Measurements from ENCODE around the gene SRGAP3. TPM values are rescaled to one million over a fixed set of nuclear protein-coding genes. Genes with fewer than 3 reads are reported as not detected.

SRGAP3 gene
- total RNA-seq, 1 experiment from 2014 or later, result 7.6 TPM

DNA sequence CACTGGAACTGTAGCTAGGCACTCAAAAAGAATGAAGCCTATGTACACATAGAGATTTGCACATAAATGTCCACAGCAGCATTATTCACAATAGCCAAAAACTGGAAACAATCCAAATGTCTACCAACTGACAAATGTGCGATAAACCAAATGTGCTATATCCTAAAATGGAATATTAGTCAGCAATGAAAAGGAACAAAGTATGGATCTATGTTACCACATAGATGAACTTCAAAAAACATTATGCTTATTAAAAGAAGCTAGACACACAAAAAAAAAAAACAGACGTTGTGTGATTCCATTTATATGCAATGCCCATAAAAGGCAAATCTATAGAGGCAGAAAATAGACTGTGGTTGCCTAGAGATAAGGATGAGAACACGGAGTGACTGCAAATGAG is 39.7 kb downstream of the SRGAP3 start:
- in situ Hi-C loops (cut with HindIII; ENCODE audit: low pct_unique_long_range_greater_than_20kb, low sequenced_read_pairs), result no loop called here

DNA sequence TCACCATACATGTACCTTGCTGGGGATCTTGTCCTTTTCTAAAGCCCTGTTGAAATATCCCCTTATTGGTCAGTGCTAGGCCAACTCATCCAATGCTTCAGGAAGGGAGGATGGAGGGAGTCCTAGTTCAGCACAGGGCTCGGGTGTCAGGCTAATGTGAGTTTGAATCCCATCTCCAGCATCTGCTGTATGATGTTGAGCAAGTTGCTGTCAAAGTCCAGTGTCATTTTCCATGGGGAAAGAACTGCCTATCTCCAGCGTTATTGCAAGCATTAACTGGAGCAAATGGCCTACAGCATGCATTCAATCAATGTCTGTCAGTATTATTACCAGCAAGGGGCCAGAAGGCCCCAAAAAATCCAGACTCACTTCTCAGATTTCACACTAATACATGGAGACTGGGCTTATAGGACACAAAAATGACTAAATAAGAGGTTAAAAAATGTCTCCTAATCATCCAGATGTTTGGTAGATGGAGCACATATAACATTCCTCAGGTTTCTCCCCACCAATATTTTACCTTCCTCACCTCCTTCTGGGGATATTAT is 40.8 kb downstream of the SRGAP3 start:
- no peak for DNase-seq (ENCODE audit: low read depth)
- in situ Hi-C loops (cut with HindIII; ENCODE audit: low pct_unique_long_range_greater_than_20kb, low sequenced_read_pairs), result no loop called here

More for the DNA sequence above, 39.7 kb downstream of the SRGAP3 start:
- DNase-seq (ENCODE audit: low read depth), result no peak

DNA sequence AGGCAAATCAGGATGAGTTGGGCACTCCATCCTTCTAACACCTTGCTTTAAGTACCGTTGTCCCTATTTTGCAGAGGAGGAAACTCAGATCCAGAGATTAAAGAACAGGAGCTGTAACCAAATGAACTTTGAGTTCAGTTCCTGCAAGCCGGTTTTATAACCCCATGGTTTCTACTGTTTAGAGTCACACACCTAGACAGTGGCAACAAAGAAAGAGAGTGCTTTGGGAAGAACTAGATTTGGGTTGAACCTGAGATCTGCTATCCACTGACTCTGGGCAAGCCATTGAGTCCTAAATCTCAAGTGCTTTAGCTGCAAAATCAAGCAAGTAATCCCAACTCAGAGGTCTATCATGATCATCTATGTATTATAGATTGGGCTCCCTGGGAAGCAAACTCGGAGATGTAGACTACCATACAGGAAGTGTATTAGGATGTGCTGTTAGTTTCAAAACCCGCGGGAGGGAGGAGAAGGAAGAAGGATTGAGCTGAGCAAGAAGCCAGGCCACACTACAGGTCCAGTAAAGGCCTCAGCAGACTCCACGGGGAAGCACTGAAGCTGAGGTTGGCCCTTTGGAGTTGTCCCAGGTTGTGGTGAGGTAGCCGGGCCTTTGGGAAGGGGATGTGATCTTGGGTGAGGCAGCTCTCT is 42.2 kb downstream of the SRGAP3 start:
- in situ Hi-C loops (cut with HindIII; ENCODE audit: low pct_unique_long_range_greater_than_20kb, low sequenced_read_pairs), result no loop called here
- DNase-seq (ENCODE audit: low read depth), result no peak

DNA sequence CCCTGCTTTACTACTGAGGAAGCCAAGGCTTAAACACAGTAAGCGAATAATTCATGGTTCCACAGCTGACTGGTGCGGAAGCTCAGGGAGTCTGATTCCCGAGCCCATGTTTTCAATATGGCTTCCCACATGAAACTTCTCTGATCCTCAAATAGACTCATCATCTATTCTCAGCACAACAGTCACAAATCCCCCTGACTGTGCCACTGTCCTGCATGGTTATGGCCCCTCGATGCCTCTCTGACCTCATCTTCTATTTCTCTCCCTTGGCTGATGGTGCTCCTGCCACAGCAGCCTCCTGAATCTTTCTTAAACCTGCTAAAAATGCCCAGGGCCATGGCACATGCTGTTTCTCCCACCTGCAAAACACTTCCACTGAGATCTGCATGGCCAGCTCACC is 43.2 kb downstream of the SRGAP3 start:
- no peak for DNase-seq (ENCODE audit: low read depth)
- in situ Hi-C loops (cut with HindIII; ENCODE audit: low pct_unique_long_range_greater_than_20kb, low sequenced_read_pairs), result no loop called here

DNA sequence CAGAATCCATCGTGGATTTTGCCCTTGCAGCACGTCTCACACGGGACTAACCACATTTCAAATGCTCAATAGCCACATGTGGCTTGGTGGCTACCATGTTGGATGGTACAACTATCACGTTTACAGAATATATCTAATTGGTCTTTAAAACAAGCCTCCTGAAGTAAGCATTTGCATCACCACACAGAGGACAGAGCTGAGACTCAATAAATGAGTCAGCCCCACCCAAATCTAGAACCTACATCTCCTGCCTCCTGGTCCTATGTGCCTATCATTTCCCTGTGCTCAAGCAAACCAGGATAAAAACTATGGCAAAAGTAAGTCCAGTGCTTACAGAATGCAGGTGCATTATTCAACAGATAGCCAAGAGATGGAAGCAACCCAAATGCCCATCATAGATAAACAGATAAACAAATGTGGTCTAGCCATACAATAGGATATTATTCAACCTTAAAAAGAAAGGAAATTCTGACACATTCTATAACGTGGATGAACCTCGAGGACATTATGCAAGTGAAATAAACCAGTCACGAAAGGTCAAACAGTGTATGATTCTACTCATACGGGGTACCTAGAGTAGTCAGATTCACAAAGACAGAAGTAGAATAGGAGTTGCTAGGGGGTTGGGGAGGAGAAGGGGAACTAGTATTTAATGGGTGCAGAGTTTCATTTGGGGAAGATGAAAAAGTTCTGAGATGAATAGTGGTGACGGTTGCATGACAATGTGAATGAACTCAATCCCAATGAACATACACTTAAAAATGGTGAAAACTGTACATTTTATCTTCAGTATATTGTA is 43.9 kb downstream of the SRGAP3 start:
- DNase-seq (ENCODE audit: low read depth), result no peak
- in situ Hi-C loops (cut with HindIII; ENCODE audit: low pct_unique_long_range_greater_than_20kb, low sequenced_read_pairs), result no loop called here

DNA sequence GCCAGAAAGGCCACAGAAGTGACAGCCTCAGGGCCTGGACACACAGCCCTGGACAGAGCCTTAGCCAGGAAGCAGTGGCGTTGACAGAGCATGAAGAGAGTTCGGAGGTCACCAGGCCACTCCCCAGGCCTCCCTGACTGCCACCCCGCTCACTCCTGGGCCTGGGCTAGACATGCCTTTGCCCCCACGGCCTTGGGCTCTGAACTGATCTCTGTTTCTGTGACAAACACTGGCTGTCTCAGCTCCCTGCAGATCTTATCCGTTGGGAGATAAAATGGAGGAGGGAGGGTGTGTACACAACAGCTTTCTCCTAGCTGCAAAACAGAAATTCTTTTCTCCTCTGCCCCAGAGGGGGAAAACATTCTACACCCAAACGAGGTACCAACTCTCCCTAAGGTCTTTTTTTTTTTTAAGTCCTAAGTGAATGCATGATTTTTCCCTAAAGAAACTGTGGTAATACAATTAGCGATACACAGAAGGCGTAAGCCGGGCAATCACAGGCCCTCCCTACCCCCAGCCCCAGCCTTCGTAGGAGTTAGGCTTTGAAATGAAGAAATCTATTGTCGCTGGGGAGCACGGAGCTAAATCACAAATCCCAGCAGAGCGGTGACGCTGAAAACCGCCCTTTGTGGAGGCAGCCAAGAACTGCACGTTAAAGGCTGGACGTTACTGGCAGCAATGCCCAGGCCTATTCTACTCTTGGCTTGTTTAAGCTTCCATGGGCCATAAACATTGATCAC is 45.0 kb downstream of the SRGAP3 start:
- no peak for DNase-seq (ENCODE audit: low read depth)

DNA sequence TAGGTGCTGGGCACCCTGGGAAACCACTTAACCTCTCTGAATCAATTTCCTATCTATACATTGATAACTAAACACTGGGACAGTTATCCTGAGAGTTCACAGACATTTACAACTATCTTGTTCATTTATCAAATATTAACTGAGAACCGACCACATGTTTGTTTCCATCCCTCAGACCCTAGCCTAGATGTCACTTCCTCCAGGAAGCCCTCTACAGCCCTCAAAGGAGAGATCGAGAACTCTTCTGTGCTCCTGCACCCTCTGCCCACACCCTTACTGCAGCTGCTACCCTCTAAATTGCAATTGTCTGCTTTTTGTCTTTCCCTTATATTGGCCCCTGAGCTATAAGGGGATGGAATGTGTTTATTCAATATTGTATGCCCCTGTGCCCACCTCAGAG is 46.1 kb downstream of the SRGAP3 start:
- in situ Hi-C loops (cut with HindIII; ENCODE audit: low pct_unique_long_range_greater_than_20kb, low sequenced_read_pairs), result no loop called here
- DNase-seq (ENCODE audit: low read depth), result no peak

More for the DNA sequence above, 45.0 kb downstream of the SRGAP3 start:
- in situ Hi-C loops (cut with HindIII; ENCODE audit: low pct_unique_long_range_greater_than_20kb, low sequenced_read_pairs), result no loop called here

DNA sequence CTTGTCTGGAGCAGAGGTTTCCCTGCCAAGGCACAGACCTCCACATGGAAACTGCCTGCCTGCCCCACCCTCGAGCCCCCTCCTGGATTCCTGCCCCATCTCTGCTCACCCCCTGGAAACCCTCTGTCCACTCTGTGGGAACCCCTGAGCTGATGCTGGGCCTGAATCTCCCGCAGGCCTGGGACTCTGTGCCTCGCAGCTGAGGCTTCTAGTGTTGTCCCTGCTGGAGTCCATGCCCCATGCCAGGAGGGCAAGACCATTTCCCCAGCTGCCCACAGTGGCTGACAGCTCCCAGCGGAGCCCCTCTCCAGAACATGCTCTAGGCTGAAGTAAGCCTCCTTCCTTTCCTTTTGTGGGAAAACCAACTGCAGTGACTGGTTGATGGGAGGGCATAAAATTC is 46.9 kb downstream of the SRGAP3 start:
- no peak for DNase-seq (ENCODE audit: low read depth)
- in situ Hi-C loops (cut with HindIII; ENCODE audit: low pct_unique_long_range_greater_than_20kb, low sequenced_read_pairs), result no loop called here

DNA sequence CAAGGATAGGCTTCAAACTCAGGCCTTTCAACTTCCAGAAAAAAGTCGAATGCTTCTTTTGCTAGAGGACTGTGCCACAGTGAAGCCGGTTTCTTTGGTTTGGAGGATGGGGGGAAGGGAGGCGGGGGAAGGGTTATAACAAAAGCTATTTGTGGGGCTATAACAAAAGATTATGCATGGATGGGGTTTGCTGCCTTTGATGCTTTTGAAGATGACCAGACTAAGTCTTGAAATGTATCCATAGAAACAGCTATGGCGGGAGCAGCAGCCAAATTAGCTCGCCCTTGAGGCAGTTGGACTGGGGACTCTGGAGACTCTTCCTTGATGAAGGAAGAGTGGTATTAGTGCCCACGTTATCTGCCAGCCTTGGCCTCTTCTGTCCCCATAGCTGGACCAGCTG is 47.5 kb downstream of the SRGAP3 start:
- in situ Hi-C loops (cut with HindIII; ENCODE audit: low pct_unique_long_range_greater_than_20kb, low sequenced_read_pairs), result no loop called here

DNA sequence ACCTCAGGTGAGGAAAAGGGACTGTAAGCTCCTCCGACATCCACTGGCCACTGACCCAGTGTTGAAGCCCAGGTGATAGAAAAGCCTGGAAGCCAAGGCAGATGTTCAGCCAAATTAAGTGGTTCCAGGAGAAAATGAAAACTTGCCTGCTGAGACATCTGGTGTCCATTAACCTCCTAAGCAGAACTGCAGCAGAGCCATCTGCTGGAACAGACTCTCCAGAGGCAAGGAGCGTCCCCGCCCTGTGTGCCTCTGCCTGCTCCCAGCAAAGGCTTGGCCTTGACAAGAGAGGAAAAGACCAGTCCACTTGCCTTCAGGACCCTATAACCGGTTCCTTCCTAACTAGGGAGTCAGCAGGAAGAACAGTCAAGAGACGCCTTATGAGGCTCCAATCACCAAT is 48.2 kb downstream of the SRGAP3 start:
- no peak for DNase-seq (ENCODE audit: low read depth)
- in situ Hi-C loops (cut with HindIII; ENCODE audit: low pct_unique_long_range_greater_than_20kb, low sequenced_read_pairs), result no loop called here

More for the DNA sequence above, 47.5 kb downstream of the SRGAP3 start:
- DNase-seq (ENCODE audit: low read depth), result no peak

DNA sequence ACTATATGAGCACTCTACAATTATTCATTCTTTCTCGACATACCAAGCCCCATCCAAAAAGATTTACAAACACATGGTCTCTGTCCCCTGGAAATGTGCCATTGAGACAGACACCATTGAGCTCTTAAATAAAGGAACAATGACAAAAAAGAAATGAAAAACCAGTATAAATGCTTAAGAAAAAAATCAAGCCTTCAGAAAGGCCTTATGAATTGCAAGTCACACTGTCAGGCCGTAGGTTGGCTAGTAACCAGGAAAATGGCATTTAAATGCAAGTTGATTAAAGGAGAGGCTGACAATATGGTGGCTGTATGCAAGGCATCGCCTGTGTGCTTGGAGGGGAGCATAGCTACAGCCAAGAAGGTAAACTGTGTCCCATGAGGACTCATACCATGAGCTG is 49.7 kb downstream of the SRGAP3 start:
- no peak for DNase-seq (ENCODE audit: low read depth)
- in situ Hi-C loops (cut with HindIII; ENCODE audit: low pct_unique_long_range_greater_than_20kb, low sequenced_read_pairs), result no loop called here

DNA sequence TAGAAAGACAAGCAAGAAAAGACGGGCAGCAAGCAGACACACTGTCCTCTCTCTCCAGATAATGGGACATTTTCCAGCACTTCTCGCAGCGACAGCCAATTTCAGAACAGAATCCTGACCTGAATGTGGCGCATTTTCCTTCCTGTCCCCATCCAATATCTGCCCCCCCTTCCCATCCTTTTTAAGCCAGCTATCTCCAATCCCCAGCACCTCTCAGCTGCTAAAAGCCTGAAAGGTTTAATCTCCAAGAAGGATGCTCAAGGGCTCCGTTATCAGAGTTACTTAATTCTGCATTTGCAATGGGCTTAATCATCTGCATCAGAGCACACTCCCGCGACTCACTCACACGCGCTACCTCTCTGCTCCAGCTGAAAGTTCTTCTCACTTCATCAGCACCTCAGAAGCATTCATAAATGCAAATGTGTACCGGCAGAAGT is 50.5 kb downstream of the SRGAP3 start:
- DNase-seq (ENCODE audit: low read depth), result no peak
- in situ Hi-C loops (cut with HindIII; ENCODE audit: low pct_unique_long_range_greater_than_20kb, low sequenced_read_pairs), result no loop called here

DNA sequence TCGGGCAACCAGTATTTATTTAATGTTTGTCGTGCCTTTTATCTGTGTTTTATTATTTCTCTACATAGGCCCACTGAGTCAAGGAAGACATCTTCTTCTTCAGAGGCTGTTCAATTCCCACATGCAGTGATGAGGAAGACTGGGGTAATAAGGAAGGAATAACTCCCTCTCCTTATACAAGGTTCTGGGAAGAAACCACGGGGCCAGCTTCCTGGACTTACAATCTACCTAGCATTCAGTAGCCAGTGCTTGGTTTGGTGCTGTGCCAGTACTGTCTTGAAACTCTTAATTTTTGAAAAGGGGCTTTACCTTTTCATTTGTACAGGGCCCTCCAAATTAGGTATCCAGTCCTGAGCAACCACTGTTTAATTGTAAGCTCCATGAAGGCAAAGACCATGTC is 51.2 kb downstream of the SRGAP3 start:
- DNase-seq (ENCODE audit: low read depth), result no peak
- in situ Hi-C loops (cut with HindIII; ENCODE audit: low pct_unique_long_range_greater_than_20kb, low sequenced_read_pairs), result no loop called here

DNA sequence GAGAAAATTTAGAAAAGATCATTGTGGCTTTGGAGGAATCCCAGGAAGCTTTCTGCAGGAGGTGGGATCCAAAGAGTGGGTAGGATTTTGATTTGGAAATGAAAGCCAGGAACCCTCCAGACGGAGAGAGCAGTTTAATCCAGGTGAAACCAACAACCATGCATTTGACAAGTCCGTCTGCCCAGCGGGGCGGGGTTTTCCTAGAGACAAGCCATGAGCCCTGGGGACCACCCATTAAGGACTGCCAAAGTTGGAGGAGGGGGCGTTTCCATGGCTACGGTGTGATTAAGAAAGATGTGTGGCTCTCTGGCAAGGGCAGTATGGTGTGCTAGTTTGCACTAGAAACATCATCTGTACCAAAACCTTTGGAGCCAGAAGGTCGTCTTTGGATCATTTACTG is 53.4 kb downstream of the SRGAP3 start:
- in situ Hi-C loops (cut with HindIII; ENCODE audit: low pct_unique_long_range_greater_than_20kb, low sequenced_read_pairs), result no loop called here
- no peak for DNase-seq (ENCODE audit: low read depth)

DNA sequence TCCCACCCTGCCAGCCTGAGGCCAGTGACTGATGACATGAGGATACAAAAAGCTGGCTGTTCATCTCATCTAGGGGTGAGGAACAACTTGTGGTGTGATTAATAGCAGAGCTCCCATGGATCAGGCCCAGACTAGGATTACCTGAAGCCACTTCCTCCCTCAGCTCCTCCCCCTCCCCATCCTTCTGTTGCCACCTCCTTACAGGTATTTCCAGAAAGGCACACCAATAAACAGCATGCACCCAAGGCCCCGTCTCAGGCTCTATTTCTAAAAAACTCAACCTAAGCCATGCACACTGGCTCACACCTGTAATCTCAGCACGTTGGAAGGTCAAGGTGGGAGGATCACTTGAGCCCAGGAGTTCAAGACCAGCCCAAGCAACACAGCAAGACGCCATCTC is 54.1 kb downstream of the SRGAP3 start:
- no peak for DNase-seq (ENCODE audit: low read depth)
- in situ Hi-C loops (cut with HindIII; ENCODE audit: low pct_unique_long_range_greater_than_20kb, low sequenced_read_pairs), result no loop called here

DNA sequence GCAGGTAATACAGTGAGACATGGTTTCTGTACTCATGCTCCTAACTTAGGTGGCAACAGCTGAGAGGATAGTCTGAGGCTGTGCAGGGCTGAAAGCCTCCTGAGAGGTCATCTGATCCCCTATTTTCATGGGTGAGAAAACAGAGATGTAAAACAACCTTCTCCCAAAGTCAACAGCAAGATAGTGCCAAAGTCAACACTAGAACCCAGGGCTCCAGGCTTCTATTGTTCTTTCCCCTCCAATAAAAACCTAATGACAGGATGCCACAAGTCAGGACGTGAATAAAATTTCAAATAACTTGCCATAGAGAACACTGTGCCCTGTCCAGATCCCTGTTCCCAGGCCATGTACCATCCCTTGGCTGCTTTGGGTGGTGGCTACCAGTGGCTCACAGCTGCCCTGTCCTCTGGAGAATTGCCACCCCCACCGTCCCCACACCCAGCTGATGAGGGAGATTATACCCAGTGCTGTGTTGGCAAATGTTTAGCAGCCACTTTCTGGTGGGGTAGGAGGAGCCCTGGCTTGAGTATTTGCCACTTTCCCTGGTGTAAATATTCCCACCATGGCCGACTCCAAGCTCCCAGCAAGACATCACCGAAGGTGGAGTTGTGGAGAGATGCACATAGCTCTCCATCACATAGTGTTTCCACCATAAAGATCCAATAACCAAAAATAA is 54.8 kb downstream of the SRGAP3 start:
- peak; percentile 65 for DNase-seq (ENCODE audit: low read depth)
- in situ Hi-C loops (cut with HindIII; ENCODE audit: low pct_unique_long_range_greater_than_20kb, low sequenced_read_pairs), result no loop called here

DNA sequence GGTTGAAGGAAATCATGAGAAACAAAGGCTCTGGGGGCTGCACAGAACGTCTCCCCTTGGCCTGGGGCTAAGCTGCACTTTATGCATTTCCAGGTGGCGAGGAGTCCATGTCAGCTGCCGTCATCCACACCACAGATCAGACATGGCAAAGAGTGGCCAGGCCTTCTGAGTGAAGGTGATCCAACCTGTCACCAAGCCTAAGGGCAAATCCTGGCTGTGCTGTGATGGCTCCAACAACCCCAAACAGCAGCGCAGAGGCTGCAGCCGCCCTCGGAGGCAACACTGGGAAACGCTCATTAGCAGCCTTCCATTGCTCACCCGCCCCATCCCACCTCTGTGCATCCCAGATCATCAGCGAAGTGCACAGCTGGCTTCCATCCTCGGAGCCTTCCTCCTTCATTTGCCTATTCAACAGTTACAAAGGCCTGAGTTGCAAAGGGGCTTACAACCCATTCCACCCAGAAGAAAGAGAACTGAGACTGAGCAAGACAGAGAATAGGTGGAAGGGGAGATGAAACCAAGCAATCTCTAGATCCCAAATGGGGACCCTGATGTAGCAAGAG is 55.7 kb downstream of the SRGAP3 start:
- in situ Hi-C loops (cut with HindIII; ENCODE audit: low pct_unique_long_range_greater_than_20kb, low sequenced_read_pairs), result no loop called here

DNA sequence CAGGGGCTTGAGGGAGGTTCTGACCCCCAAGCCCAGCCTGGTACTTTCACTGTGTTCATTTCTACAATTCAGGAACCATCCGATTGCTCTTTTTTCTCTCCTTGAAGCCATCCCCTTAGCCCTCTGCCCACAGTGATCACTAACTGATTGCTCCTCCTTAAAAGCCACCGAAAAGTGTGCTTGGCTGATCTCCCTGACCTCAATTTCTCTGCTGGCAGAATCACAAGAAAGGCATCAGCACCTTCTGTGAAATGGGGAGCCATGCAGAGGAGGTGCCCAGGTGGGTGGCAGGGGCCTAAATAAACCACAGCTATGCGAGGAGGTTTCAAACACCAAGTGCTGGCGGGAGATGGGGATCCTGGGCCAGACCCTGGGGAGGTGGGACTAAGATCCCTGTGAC is 56.2 kb downstream of the SRGAP3 start:
- in situ Hi-C loops (cut with HindIII; ENCODE audit: low pct_unique_long_range_greater_than_20kb, low sequenced_read_pairs), result no loop called here
- no peak for DNase-seq (ENCODE audit: low read depth)

More for the DNA sequence above, 55.7 kb downstream of the SRGAP3 start:
- no peak for DNase-seq (ENCODE audit: low read depth)

All from Caki2 (cell line).